GM19438 (cell line): ENCODE data around the gene ZBTB16.

Experiments used
- ATAC-seq: cut with Tn5 transposase; IDR thresholded peaks from one replicate; pipeline ENCODE4 v1.9.1; 2021; ENCODE audit warnings: low read depth; ENCODE audit not compliant: unreplicated experiment

Gene ZBTB16

DNA sequence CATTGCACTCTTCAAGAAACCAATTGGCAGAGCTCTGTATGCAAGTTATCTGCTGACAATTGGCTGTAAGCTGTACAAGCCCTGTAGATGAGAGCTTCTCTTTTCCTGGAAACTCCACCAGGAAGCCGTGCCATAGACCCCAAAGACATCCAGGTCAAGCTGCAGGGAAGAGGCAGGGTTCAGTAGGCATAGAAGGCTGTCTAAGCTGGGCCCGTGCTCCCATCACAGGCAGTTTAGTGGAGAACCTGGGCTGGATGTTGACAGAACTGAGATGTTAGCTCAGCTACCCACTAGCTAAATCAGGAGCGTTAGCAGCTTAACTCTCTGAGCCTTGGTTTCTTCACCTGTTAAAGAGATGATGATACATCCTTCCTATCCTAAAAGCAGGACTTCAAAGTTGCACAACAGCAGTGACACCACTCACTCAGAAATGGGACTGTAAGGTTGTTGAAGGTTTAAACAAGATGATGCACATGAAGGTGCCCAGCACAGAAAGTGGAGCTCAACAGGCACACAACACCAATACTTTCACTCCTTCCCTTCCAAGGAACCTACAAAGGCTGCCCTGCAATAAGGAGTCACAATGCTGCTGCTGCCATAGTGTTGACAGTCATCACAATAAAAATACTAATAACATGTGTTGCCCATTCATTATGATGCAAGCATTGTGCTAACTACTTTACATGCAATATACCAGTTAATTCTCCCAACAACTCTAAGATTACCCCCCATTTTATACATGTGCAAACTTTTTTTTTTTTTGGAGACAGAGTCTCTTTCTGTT is 115.4 kb downstream of the ZBTB16 start:
- no peak for ATAC-seq

DNA sequence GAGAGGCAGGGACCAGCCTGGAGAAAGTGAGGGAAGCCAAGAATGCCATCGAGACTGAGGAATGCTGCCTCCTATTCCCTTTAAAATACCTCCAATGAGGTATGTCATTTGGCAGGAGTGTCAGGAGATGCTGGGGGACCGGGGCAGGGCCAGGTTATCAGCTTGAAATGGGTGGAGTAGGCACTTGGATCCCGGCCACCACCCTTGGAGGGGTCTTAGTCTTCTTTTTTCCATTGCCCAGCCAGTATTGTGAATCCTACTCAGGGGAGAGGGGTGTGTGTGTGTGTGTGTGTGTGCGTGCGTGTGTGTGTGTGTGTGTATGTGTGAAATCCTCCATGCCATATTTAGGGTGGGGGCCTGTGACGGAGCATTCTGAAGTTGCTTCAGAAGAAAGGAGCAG is 116.2 kb downstream of the ZBTB16 start:
- ATAC-seq: no peak

GRCh38 chr11:114176321-114176720 is 116.8 kb downstream of the ZBTB16 start:
- ATAC-seq: no peak

GRCh38 chr11:114178656-114179055 is 119.1 kb downstream of the ZBTB16 start:
- no peak for ATAC-seq

- ATAC-seq: no peak
Observed at GRCh38 chr11:114179234-114179941, 119.9 kb downstream of the ZBTB16 start.

GRCh38 chr11:114180301-114181055 is 121.0 kb downstream of the ZBTB16 start:
- no peak for ATAC-seq

DNA sequence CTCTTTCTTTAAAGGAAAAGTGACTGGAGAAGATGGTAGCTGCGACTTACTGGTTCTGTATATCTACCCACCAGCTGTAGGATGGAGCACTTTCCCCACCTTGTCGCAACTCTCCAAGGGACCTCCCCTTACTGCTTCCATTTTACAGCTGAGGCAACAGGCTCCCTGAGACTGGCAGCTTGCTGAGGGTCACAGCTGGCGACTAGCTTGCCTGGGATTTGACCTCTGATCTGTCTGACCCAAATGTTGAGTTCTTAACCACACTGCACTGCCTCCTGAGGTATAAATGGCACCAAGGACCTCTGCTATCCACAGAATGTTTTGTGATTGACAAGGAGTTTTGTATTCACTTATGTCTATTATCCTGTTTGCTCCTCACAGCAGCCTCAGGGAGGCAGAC is 121.7 kb downstream of the ZBTB16 start:
- no peak for ATAC-seq

- no peak for ATAC-seq
Observed at GRCh38 chr11:114181752-114182151, 122.2 kb downstream of the ZBTB16 start.

DNA sequence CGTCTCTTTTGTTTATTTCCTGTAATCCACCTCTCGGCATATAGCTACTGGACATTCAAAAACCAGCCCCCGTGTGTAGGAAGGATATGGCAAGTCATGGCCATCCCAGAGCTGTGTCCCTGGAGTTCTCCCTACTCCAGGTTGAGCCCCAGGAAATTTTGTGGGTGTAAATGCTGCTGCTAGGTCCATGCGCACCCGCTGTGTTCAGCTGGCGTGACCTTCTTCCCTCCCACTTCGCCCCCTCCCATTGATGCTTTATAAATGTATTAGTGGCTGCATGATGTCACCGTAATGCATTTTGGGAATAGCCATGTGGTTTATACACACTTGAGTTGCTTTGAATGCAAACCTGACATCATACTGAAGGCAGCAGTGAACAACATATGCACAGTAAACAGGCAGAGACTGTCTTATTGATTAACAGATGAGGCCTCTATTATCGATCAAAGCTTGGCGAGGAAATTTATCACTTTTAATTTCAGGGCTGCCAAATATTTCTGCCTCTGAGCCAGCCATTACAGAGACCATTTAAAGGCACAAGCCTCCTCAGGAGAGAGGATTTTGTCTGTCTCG is 123.0 kb downstream of the ZBTB16 start:
- no peak for ATAC-seq

DNA sequence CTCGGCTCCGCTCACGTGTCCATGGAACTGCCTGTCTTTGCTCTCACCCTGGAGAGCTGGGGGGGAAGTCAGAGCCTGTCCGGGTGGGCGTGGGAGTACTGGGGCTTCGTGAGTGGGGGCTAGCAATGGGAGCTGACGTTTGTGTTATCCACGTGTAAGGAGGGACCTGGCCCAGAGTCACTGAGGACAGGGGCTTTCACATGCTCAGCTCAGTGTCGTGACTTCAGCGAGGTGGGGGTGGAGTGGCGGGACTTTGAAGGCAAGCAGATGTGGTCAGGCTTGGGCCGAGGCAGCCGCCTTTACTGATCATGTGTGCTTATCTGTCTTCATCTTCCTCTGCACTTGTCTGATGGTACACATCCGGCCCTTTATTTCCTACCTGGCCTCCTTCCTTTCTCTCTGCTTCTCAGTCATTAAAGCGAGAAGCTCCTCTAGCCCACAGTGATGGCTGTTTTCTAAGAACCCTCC is 123.6 kb downstream of the ZBTB16 start:
- ATAC-seq: no peak

GRCh38 chr11:114185436-114185835 is 125.9 kb downstream of the ZBTB16 start:
- no peak for ATAC-seq

GRCh38 chr11:114187173-114187572 is 127.7 kb downstream of the ZBTB16 start:
- no peak for ATAC-seq

- ATAC-seq: no peak
Observed at GRCh38 chr11:114188851-114189570, 129.5 kb downstream of the ZBTB16 start.

DNA sequence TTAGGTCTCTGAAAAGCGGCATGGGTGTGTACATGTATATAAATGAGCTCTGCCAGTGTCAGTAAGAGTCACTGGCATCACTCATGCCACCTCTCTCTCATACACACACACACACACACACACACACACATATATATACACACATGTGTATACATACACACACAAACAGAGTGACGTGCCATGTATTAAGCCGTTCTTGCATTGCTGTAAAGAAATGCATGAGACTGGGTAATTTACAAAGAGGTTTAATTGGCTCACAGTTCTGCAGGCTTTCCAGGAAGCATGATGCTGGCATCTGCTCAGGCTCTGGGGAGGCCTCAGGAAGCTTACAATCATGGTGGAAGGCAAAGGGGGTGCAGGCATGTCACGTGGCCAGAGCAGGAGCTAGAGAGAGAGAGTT is 131.1 kb downstream of the ZBTB16 start:
- ATAC-seq: no peak

GRCh38 chr11:114191893-114192292 is 132.4 kb downstream of the ZBTB16 start:
- no peak for ATAC-seq

- ATAC-seq: no peak
Observed at GRCh38 chr11:114192841-114193389, 133.4 kb downstream of the ZBTB16 start.

GRCh38 chr11:114193730-114194679 is 134.5 kb downstream of the ZBTB16 start:
- no peak for ATAC-seq

DNA sequence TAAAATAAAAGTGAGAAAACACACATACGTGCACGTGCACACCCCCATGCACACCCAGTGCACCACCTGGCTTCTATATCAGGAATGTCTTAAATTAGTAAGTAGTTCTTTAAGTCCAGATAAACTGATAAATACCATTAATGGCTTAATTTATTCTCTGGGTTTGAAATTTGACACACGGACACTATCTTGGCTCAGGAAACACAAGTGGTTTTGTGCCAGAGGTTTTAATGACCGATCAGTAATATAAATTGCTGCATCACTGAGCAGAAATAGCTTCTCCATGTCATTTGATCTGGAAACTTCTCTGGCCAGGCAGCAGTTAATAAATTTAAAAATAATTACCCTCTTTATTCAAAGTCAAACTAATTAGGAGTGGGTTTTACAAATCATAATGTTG is 135.2 kb downstream of the ZBTB16 start:
- no peak for ATAC-seq

DNA sequence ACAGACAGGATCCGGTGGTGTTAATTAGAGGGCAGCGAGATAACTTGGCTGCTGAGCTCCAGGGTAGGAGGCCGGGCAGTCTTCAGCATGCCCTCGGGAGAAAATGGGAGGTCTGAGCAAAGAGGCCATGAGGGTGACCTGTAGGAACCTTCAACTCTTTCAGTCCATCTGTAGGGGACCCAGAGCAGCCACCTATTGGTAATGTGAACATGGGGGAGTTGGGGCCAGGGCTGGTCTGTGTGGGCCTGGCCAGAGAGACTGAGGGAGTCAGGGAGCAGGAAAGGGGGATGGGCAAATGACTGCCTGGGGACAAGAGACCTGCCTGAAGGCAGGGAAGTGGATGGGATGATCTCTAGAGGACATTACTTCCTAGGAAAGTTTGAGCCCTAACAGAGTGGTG is 135.6 kb downstream of the ZBTB16 start:
- ATAC-seq: no peak
